Activated T-helper 1 cell treated with anti-CD3 and anti-CD28 coated beads, Interleukin-12 subunit alpha, Interleukin-12 subunit beta, Interleukin-2, Interleukin-4 antibody, amounts not matched to agents 30 ng/mL and 10 ng/mL and 1 ng/mL, durations not matched to agents 14 hours and 24 hours and 36 hours (primary cell): ENCODE data around the gene WNT1. TPM values are rescaled to one million over a fixed set of nuclear protein-coding genes. Genes with fewer than 3 reads are reported as not detected.

ENCODE experiments used
- DNase-seq: peaks from one replicate; pipeline ENCODE4 v3.0.0; 2021; ENCODE audit warnings: low spot score
- H3K27ac Mint-ChIP-seq: one replicate; pipeline ENCODE4 v1.8.0; 2021; ENCODE audit warnings: mild to moderate bottlenecking, mixed read lengths
- H3K27me3 Mint-ChIP-seq: one replicate; pipeline ENCODE4 v1.8.0; 2022; ENCODE audit warnings: mild to moderate bottlenecking, moderate library complexity, mixed read lengths; ENCODE audit not compliant: insufficient read depth
- H3K36me3 Mint-ChIP-seq: one replicate; pipeline ENCODE4 v1.8.0; 2021; ENCODE audit warnings: low read depth, mixed read lengths
- H3K4me1 Mint-ChIP-seq: one replicate; pipeline ENCODE4 v1.8.0; 2021; ENCODE audit warnings: low read depth, mixed read lengths
- H3K4me3 Mint-ChIP-seq: one replicate; pipeline ENCODE4 v1.8.0; 2021; ENCODE audit warnings: mild to moderate bottlenecking, moderate library complexity, mixed read lengths
- H3K9me3 Mint-ChIP-seq: one replicate; pipeline ENCODE4 v1.8.0; 2021; ENCODE audit warnings: mixed read lengths
- intact Hi-C: fragments of 100-400 bp; cut with micrococcal nuclease; formaldehyde crosslinking; loops from one replicate; pipeline ENCODE4 v1.15.1; 2024
- total RNA-seq: library from RNA; stranded (reverse); gene quantifications from 2 replicates; pipeline ENCODE4 v1.2.3, GENCODE V29; 2022

WNT1 gene
- total RNA-seq, 1 donor from 2014 or later = 0.21 TPM

GRCh38 chr12:49010092-49010668 lies 32.1 kb downstream of the WNT1 start:
- Mint-ChIP-seq H3K36me3 (peaks cover 30% of the 10 kb centered on the region), H3K4me3 (no peak overlapping the region), H3K9me3 (no peaks in the 10 kb centered on the region), H3K4me1 (peaks cover 11% of the 10 kb centered on the region), H3K27me3 (no peaks in the 10 kb centered on the region), H3K27ac (peak overlapping the region; percentile 52)
- intact Hi-C loops = no loop called here
- no peak for DNase-seq

- Mint-ChIP-seq H3K4me1 (peaks cover 35% of the 10 kb centered on the region), H3K9me3 (no peaks in the 10 kb centered on the region), H3K27me3 (no peaks in the 10 kb centered on the region), H3K4me3 (no peak overlapping the region), H3K27ac (no peak overlapping the region), H3K36me3 (peaks cover 36% of the 10 kb centered on the region)
- no peak for DNase-seq
- intact Hi-C loops = no loop called here
Observed at GRCh38 chr12:49012739-49013138, 34.6 kb downstream of the WNT1 start.

- H3K27me3 Mint-ChIP-seq = no peaks in the 10 kb centered on the region
- intact Hi-C loops = no loop called here
- H3K27ac Mint-ChIP-seq = no peak overlapping the region
- H3K4me3 Mint-ChIP-seq = no peak overlapping the region
- no peaks in the 10 kb centered on the region for H3K9me3 Mint-ChIP-seq
- H3K4me1 Mint-ChIP-seq = peaks cover 38% of the 10 kb centered on the region
- peaks cover 34% of the 10 kb centered on the region for H3K36me3 Mint-ChIP-seq
- DNase-seq = no peak
Observed at GRCh38 chr12:49013428-49013827, 35.3 kb downstream of the WNT1 start.

GRCh38 chr12:49014547-49014946 lies 36.4 kb downstream of the WNT1 start:
- intact Hi-C loops = no loop called here
- peaks cover 48% of the 10 kb centered on the region for H3K4me1 Mint-ChIP-seq
- H3K9me3 Mint-ChIP-seq = no peaks in the 10 kb centered on the region
- no peak for DNase-seq
- no peaks in the 10 kb centered on the region for H3K27me3 Mint-ChIP-seq
- no peak overlapping the region for H3K4me3 Mint-ChIP-seq
- H3K27ac Mint-ChIP-seq = no peak overlapping the region
- peaks cover 38% of the 10 kb centered on the region for H3K36me3 Mint-ChIP-seq

GRCh38 chr12:49015196-49015595 lies 37.1 kb downstream of the WNT1 start:
- no peak overlapping the region for H3K27ac Mint-ChIP-seq
- H3K4me3 Mint-ChIP-seq = no peak overlapping the region
- no peaks in the 10 kb centered on the region for H3K9me3 Mint-ChIP-seq
- no peaks in the 10 kb centered on the region for H3K27me3 Mint-ChIP-seq
- H3K4me1 Mint-ChIP-seq = peaks cover 53% of the 10 kb centered on the region
- peaks cover 34% of the 10 kb centered on the region for H3K36me3 Mint-ChIP-seq
- no peak for DNase-seq
- intact Hi-C loops = no loop called here

GRCh38 chr12:49017891-49018260 lies 39.8 kb downstream of the WNT1 start:
- no peak for DNase-seq
- Mint-ChIP-seq H3K27me3 (no peaks in the 10 kb centered on the region), H3K4me3 (peak overlapping the region; percentile 88), H3K27ac (peak overlapping the region; percentile 95), H3K4me1 (peaks cover 53% of the 10 kb centered on the region), H3K36me3 (peaks cover 36% of the 10 kb centered on the region), H3K9me3 (no peaks in the 10 kb centered on the region)
- intact Hi-C loops = loop anchor here (1.0 to 2.0 kb wide), 9 partner anchors 19 to 247 kb away; partner anchors contain the start of genes ARF3, DDN, DDX23 and KMT2D

- H3K4me1 Mint-ChIP-seq = peaks cover 53% of the 10 kb centered on the region
- peak within 1 kb of the TSS; percentile 95 for H3K27ac Mint-ChIP-seq
- peak within 1 kb of the TSS; percentile 88 for H3K4me3 Mint-ChIP-seq
- H3K27me3 Mint-ChIP-seq = no peaks in the 10 kb centered on the region
- peaks cover 36% of the 10 kb centered on the region for H3K36me3 Mint-ChIP-seq
- intact Hi-C loops = loop anchor here (1.0 to 2.0 kb wide), 9 partner anchors 19 to 246 kb away; partner anchors contain the start of genes ARF3, DDN, DDX23 and KMT2D
- DNase-seq = peak; percentile 97
- no peaks in the 10 kb centered on the region for H3K9me3 Mint-ChIP-seq
Observed at GRCh38 chr12:49018261-49019119, 40.4 kb downstream of the WNT1 start, which contains the start of gene PRKAG1. Gene PRKAG1 (minus strand): TSS chr12:49018776. CDS start chr12:49018740, 36 bp downstream.

GRCh38 chr12:49019120-49019430 lies 41.0 kb downstream of the WNT1 start:
- intact Hi-C loops = loop anchor here (2.0 kb wide), 1 partner anchor 246 kb away; the partner anchor contains the start of gene TUBA1C
- Mint-ChIP-seq H3K27me3 (no peaks in the 10 kb centered on the region), H3K9me3 (no peaks in the 10 kb centered on the region), H3K36me3 (peaks cover 36% of the 10 kb centered on the region), H3K27ac (peak overlapping the region; percentile 95), H3K4me3 (peak overlapping the region; percentile 88), H3K4me1 (peaks cover 52% of the 10 kb centered on the region)
- DNase-seq = no peak

GRCh38 chr12:49019443-49020324 lies 41.6 kb downstream of the WNT1 start:
- intact Hi-C loops = loop anchor here (2.0 kb wide), 1 partner anchor 245 kb away; the partner anchor contains the start of gene TUBA1C

GRCh38 chr12:49020441-49020840 lies 42.3 kb downstream of the WNT1 start:
- H3K4me3 Mint-ChIP-seq = no peak overlapping the region
- intact Hi-C loops = no loop called here
- peaks cover 39% of the 10 kb centered on the region for H3K4me1 Mint-ChIP-seq
- H3K36me3 Mint-ChIP-seq = peaks cover 40% of the 10 kb centered on the region
- no peaks in the 10 kb centered on the region for H3K27me3 Mint-ChIP-seq
- H3K27ac Mint-ChIP-seq = no peak overlapping the region
- H3K9me3 Mint-ChIP-seq = no peaks in the 10 kb centered on the region
- DNase-seq = no peak

More at GRCh38 chr12:49019443-49020324, 41.6 kb downstream of the WNT1 start:
- Mint-ChIP-seq H3K27ac (peak overlapping the region; percentile 95), H3K4me3 (peak overlapping the region; percentile 82), H3K36me3 (peaks cover 37% of the 10 kb centered on the region), H3K9me3 (no peaks in the 10 kb centered on the region), H3K4me1 (peaks cover 46% of the 10 kb centered on the region), H3K27me3 (no peaks in the 10 kb centered on the region)
- no peak for DNase-seq

- intact Hi-C loops = no loop called here
- Mint-ChIP-seq H3K27me3 (no peaks in the 10 kb centered on the region), H3K9me3 (no peaks in the 10 kb centered on the region), H3K27ac (no peak overlapping the region), H3K4me3 (no peak overlapping the region), H3K4me1 (peaks cover 31% of the 10 kb centered on the region), H3K36me3 (peaks cover 43% of the 10 kb centered on the region)
- no peak for DNase-seq
Observed at GRCh38 chr12:49021292-49021915, 43.3 kb downstream of the WNT1 start.

GRCh38 chr12:49022558-49023178 lies 44.5 kb downstream of the WNT1 start:
- intact Hi-C loops = no loop called here
- no peak overlapping the region for H3K27ac Mint-ChIP-seq
- H3K4me3 Mint-ChIP-seq = no peak overlapping the region
- H3K4me1 Mint-ChIP-seq = peaks cover 18% of the 10 kb centered on the region
- no peaks in the 10 kb centered on the region for H3K9me3 Mint-ChIP-seq
- peaks cover 42% of the 10 kb centered on the region for H3K36me3 Mint-ChIP-seq
- DNase-seq = no peak
- no peaks in the 10 kb centered on the region for H3K27me3 Mint-ChIP-seq
